OCI-LY1 (cell line): ENCODE results near the gene CCNY.

Source experiments
- H2AFZ ChIP-seq: fragments of 200-600 bp; sonication (generic), shearing (Covaris generic); 2 replicates; pipeline ENCODE4 v1.6.0; 2014; ENCODE audit warnings: antibody characterized with exemption, mild to moderate bottlenecking, low read length
- H3F3A ChIP-seq: fragments of 200-600 bp; sonication (generic), shearing (Covaris generic); 2 replicates; pipeline ENCODE4 v1.6.0; 2014; ENCODE audit warnings: mild to moderate bottlenecking, antibody characterized with exemption, low read length, moderate library complexity; ENCODE audit not compliant: insufficient read depth
- H3K27ac ChIP-seq: fragments of 200-600 bp; sonication (generic); 2 replicates; pipeline ENCODE4 v1.5.1; 2014; ENCODE audit warnings: low read length, mixed run types, mild to moderate bottlenecking, low read depth; ENCODE audit not compliant: poor library complexity, severe bottlenecking
- H3K27me3 ChIP-seq: fragments of 200-600 bp; sonication (generic); 2 replicates; pipeline ENCODE4 v1.6.0; 2014; ENCODE audit warnings: antibody characterized with exemption, mild to moderate bottlenecking, low read length, moderate library complexity; ENCODE audit not compliant: insufficient read depth
- H3K36me3 ChIP-seq: fragments of 200-600 bp; sonication (generic); 2 replicates; pipeline ENCODE4 v1.6.1; 2014; ENCODE audit warnings: mild to moderate bottlenecking, antibody characterized with exemption, low read length, moderate library complexity, mixed read lengths; ENCODE audit not compliant: insufficient read depth
- H3K4me1 ChIP-seq: fragments of 200-600 bp; sonication (generic); 2 replicates; pipeline ENCODE4 v1.5.1; 2014; ENCODE audit warnings: mild to moderate bottlenecking, low read length, moderate library complexity; ENCODE audit not compliant: insufficient read depth, severe bottlenecking
- H3K4me2 ChIP-seq: fragments of 200-600 bp; sonication (generic), shearing (Covaris generic); 2 replicates; pipeline ENCODE4 v1.6.1; 2014; ENCODE audit warnings: low read length
- H3K4me3 ChIP-seq: fragments of 200-600 bp; sonication (generic); 2 replicates; pipeline ENCODE4 v1.5.1; 2014; ENCODE audit warnings: low read length, low read depth, mild to moderate bottlenecking, mixed read lengths; ENCODE audit not compliant: poor library complexity, severe bottlenecking
- H3K79me2 ChIP-seq: fragments of 200-600 bp; shearing (Covaris generic); 2 replicates; pipeline ENCODE4 v1.6.1; 2016; ENCODE audit warnings: mixed run types, low read length, mixed read lengths; ENCODE audit not compliant: insufficient read depth
- H3K9ac ChIP-seq: fragments of 200-600 bp; sonication (generic), shearing (Covaris generic); 2 replicates; pipeline ENCODE4 v1.6.1; 2014; ENCODE audit warnings: mild to moderate bottlenecking, low read length, mixed read lengths
- H3K9me2 ChIP-seq: fragments of 200-600 bp; sonication (generic), shearing (Covaris generic); 2 replicates; pipeline ENCODE4 v1.6.1; 2014; ENCODE audit warnings: low read depth, mild to moderate bottlenecking, low read length, mixed read lengths
- H3K9me3 ChIP-seq: fragments of 200-600 bp; shearing (Covaris generic); 2 replicates; pipeline ENCODE4 v1.6.1; 2014; ENCODE audit warnings: low read length, mixed read lengths
- H4K20me1 ChIP-seq: fragments of 200-600 bp; sonication (generic), shearing (Covaris generic); 2 replicates; pipeline ENCODE4 v1.6.0; 2016; ENCODE audit warnings: mild to moderate bottlenecking, low read length; ENCODE audit not compliant: insufficient read depth
- EZH2 ChIP-seq: fragments of 200-600 bp; sonication (generic), shearing (Covaris generic); IDR thresholded peaks from 2 replicates; pipeline ENCODE4 v1.8.0; 2017; ENCODE audit warnings: borderline replicate concordance, mixed run types, mild to moderate bottlenecking, antibody characterized with exemption, low read length, moderate library complexity, mixed read lengths
- TF ChIP-seq, protein P1 (sequence below): fragments of 200-600 bp; sonication (generic), shearing (Covaris generic); IDR thresholded peaks from 2 replicates; pipeline ENCODE4 v1.5.1; 2017; ENCODE audit warnings: mild to moderate bottlenecking, antibody characterized with exemption, low read length, moderate library complexity, mixed read lengths

The CCNY gene

DNA sequence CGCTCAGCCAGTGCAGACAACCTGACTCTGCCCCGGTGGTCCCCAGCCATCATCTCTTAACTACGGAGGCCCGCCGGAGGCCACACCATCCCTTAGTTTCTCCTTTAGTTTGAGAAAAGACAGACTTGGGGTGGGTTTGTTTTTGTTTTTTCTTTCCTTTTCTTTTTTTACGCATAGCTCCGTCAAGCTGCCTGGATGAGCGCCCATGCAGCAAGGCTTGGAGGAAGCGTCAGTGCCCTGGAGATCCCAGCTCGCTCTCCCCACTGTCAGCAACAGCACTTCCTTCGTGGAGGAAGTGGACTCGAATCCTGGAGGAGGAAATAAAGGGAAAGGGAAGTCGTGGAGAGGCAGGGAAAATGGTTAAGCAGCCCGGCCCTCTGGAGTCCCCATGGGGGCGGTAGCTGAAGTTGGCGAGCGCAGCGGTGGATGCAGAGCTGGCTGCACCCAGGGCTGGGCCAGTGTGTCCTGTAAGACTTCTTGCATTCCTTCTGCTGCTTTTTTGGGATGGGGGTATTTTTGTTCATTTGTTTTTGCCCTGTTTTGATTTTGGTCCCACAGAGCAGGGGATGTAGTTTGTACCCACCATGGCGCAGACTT lies 232.9 kb downstream of the CCNY start:
- no peak overlapping the region for H3K4me2 ChIP-seq
- H3K9ac ChIP-seq = no peak overlapping the region
- no peaks in the 10 kb centered on the region for H3K9me3 ChIP-seq
- no peak overlapping the region for H3K4me3 ChIP-seq
- no peaks in the 10 kb centered on the region for H4K20me1 ChIP-seq
- no peak overlapping the region for H3K27ac ChIP-seq
- no peaks in the 10 kb centered on the region for H3K9me2 ChIP-seq
- no peaks in the 10 kb centered on the region for H3F3A ChIP-seq
- H3K36me3 ChIP-seq = no peaks in the 10 kb centered on the region
- H3K4me1 ChIP-seq = peaks cover 9% of the 10 kb centered on the region
- H2AFZ ChIP-seq = no peak overlapping the region
- TF ChIP-seq EZH2 = no peak
- TF ChIP-seq, protein P1, sequence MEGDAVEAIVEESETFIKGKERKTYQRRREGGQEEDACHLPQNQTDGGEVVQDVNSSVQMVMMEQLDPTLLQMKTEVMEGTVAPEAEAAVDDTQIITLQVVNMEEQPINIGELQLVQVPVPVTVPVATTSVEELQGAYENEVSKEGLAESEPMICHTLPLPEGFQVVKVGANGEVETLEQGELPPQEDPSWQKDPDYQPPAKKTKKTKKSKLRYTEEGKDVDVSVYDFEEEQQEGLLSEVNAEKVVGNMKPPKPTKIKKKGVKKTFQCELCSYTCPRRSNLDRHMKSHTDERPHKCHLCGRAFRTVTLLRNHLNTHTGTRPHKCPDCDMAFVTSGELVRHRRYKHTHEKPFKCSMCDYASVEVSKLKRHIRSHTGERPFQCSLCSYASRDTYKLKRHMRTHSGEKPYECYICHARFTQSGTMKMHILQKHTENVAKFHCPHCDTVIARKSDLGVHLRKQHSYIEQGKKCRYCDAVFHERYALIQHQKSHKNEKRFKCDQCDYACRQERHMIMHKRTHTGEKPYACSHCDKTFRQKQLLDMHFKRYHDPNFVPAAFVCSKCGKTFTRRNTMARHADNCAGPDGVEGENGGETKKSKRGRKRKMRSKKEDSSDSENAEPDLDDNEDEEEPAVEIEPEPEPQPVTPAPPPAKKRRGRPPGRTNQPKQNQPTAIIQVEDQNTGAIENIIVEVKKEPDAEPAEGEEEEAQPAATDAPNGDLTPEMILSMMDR = no peak
- no peaks in the 10 kb centered on the region for H3K79me2 ChIP-seq
- H3K27me3 ChIP-seq = no peaks in the 10 kb centered on the region

DNA sequence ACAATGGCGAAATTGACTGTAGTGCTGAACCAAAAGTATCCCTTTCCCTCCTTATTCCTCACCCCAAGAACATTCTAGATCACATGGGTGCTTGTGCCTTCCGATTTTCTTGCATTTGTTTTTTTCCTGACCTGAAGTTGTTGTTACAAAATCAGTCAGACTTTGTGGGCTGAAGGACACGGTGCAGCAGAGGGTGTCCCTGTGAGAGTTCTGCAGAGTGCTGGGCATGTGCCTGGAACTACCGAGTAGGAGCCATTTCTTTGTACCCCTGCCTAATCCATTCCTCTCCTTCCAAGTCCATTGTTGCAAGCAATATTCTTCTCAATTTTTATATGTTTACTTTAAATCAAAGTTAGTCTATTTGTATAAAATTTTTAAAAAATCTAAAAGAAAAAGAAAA lies 233.5 kb downstream of the CCNY start:
- Histone ChIP-seq H3K27me3 (no peaks in the 10 kb centered on the region), H3K4me2 (no peak overlapping the region), H3K4me3 (no peak overlapping the region), H3K9me2 (no peaks in the 10 kb centered on the region), H3K27ac (no peak overlapping the region), H3K9me3 (no peaks in the 10 kb centered on the region), H3K79me2 (no peaks in the 10 kb centered on the region), H2AFZ (no peak overlapping the region), H3K4me1 (peaks cover 2% of the 10 kb centered on the region), H3K36me3 (no peaks in the 10 kb centered on the region), H3K9ac (no peak overlapping the region), H3F3A (no peaks in the 10 kb centered on the region), H4K20me1 (no peaks in the 10 kb centered on the region)
- TF ChIP-seq, protein P1 = no peak
- no peak for TF ChIP-seq EZH2

DNA sequence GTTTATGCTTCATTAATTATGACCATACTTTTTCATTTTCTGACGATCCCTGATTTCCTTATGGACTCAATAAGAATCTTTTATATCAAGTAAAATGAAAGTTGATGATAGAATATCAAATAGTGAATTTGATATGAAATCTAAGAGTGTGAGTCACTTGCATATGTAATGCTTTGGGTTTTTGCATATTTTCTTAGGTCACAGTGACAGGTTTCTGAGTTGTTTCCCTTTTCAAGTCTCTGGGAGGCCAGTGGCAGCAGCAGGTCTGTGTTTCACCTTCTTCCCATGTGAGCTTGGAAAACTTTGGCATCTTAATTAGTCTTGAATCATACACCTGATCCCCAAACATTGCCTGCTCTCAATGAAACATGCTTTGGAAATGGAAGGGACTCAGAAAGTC lies 234.1 kb downstream of the CCNY start:
- no peaks in the 10 kb centered on the region for H3K36me3 ChIP-seq
- H3K27ac ChIP-seq = no peak overlapping the region
- H4K20me1 ChIP-seq = no peaks in the 10 kb centered on the region
- no peaks in the 10 kb centered on the region for H3F3A ChIP-seq
- H3K79me2 ChIP-seq = no peaks in the 10 kb centered on the region
- no peaks in the 10 kb centered on the region for H3K4me1 ChIP-seq
- H3K9me2 ChIP-seq = no peaks in the 10 kb centered on the region
- H3K9ac ChIP-seq = no peak overlapping the region
- no peak overlapping the region for H2AFZ ChIP-seq
- H3K4me2 ChIP-seq = no peak overlapping the region
- no peaks in the 10 kb centered on the region for H3K27me3 ChIP-seq
- TF ChIP-seq EZH2 = no peak
- TF ChIP-seq, protein P1 = no peak
- no peaks in the 10 kb centered on the region for H3K9me3 ChIP-seq
- H3K4me3 ChIP-seq = no peak overlapping the region
